CD4-positive, alpha-beta T cell treated with Interleukin-1 beta for 1 hour (primary cell): ENCODE measurements around the gene ENG.

Experiments
- DNase-seq, 2 donors: peaks; one replicate each; pipeline ENCODE4 v3.0.0-alpha.2; 2020 to 2022

Gene ENG

DNA sequence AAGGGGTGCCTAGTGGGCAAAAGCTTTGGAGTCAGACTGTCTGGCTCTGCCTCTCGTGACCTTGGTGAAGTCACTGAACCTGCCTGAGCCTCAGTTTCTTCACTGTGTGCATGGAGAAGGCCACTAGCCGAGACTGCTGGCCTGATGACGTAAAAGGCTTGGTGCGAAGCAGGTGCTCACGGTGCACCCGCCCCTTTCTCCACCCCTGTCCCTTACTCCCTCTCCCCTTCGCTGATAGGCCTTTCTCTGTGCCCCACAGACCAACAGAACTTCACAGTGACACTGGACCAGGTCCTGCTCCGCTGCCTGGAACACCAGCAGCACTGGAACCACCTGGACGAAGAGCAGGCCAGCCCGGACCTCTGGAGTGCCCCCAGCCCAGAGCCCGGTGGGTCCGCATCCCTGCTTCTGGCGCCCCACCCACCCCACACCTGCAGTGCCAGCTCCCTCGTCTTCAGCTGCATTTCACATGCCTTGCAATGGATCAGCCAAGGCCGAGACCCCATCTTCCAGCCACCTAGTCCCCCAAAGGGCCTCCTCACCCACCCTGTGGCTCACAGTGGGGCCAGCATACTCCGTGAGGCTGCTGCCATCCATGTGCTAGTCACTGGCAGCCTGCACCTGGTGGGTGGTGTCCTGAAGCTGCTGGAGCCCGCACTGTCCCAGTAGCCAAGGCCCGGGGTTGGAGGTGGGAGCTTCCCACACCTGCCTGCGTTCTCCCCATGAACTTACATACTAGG, 41.4 kb downstream of the ENG start:
- no peak for DNase-seq

DNA sequence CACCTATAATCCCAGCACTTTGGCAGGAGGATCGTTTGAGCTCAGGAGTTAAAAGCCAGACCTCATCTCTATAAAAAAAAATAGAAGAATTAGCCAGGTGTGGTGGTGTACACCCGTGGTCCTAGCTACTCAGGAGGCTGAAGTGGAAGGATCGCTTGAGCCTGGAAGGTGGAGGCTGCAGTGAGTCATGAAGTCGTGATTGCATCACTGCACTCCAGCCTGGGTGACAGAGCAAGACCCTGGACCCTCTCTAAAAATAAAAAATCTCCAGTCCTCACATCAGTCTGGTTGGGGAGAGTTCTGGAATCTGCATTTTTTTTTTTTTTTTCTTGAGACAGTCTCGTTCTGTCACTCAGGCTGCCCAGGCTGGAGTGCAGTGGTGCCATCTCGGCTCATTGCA, 42.4 kb downstream of the ENG start:
- no peak for DNase-seq

DNA sequence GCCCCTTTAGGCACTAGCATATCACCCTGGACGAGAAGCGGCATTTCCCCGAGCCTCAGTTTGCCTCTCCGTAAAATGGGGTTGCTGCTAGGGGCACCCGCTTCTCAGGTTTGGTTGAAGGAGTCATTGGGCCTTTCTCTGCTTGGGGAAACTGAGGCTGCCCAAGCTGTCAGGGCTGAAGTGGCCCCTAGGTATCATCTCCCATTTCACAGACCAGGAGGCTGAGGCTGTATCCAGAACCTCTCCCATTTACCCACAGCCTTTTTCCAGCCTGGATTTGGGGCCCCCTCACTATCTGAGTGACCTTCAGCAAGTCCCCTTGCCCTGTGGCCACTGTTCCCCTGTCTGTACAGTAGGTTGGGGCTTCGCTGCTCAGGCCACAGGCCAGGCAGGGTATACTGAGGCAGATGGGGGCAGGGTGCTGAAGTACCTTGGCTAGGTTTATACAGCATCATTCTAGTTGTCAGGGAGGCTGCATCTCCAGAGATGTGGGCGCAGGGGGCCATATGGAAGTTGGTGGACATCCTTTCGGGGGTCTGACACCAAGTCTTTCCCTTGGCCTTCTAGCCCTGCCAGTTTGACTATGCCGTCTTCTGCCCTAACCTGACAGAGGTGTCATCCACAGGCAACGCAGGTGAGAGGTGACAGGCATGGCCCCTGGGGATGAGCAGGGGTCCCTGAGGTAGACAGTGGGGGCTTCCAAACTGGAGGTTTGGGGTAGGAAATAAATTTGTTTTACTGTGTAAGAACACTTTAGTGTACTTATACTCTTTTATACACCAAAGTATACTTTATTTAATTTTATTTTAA, 43.9 kb downstream of the ENG start:
- DNase-seq, result no peak

DNA sequence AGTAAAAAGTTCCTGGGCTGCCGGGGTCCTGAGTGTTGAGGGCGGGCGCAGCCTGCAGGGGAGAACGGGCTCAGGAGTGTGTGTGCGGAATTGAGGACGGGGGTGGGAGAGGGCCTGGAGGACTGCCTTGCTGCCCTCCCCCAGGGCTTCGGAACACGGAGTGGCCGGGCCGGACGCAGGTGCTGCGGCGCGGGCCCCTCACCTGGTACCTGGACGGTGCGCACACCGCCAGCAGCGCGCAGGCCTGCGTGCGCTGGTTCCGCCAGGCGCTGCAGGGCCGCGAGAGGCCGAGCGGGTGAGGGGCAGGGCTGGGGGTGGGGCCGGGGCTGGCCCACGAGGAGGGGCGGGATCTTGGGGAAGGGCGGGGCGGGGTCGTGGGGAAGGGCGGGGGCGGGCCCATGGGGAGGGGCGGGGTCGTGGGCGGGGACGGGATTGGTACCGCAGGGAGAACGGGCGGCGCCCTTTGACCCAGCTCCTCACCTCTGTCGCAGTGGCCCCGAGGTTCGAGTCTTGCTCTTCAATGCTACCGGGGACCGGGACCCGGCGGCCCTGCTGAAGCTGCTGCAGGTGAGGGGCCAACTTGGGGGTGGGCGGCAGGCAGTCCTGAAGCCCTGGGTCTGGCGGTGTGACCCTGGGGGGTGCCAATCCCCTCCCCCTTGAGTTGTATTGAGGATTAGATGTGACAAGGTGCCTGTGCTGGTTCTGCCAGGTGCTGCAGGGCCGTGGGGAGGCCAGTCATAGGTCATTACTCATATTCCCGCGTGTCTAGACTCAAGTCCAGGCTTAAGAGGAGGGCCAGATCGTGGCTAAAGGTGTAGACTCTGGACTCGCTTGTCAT, 44.7 kb downstream of the ENG start:
- no peak for DNase-seq

- DNase-seq, result no peak
Observed at GRCh38 chr9:127809002-127809539, 45.4 kb downstream of the ENG start.

DNA sequence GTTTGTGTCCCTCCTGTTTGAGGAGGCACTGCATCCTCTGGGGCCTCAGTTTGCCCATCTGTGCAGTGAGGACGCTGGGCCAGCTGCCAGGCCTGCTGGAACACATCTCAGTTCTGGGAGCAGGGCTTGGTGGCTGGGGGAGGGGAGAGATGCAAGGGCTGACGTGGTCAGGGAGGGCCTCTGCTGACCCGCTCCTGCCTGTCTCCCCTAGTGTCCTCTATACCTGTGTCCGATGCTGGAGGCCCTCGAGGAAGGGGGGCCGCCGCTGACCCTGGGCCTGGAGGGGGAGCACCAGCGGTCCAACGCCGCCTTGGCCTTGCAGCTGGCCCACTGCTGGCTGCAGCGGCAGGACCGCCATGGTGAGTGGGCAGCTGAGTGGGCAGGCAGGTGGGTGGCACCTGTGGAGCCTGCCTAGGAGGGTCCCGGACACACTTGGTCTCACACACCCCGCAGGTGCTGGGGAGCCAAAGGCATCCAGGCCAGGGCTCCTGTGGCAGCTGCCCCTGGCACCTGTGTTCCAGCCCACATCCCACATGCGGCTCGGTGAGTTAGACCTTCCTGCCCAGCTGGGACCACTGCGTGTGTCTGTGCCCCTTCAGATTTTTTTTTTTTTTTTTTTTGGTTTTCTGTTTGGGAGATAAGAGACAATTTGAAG, 46.0 kb downstream of the ENG start:
- no peak for DNase-seq

GRCh38 chr9:127806871-127807270, 47.6 kb downstream of the ENG start:
- DNase-seq, result no peak

- DNase-seq, result peak; percentile 16 to 40
Observed at GRCh38 chr9:127805620-127806019, 48.8 kb downstream of the ENG start.

- DNase-seq, result peak in 1 of 2 donors; percentile 17
Observed at GRCh38 chr9:127803507-127804352, 50.7 kb downstream of the ENG start.

DNA sequence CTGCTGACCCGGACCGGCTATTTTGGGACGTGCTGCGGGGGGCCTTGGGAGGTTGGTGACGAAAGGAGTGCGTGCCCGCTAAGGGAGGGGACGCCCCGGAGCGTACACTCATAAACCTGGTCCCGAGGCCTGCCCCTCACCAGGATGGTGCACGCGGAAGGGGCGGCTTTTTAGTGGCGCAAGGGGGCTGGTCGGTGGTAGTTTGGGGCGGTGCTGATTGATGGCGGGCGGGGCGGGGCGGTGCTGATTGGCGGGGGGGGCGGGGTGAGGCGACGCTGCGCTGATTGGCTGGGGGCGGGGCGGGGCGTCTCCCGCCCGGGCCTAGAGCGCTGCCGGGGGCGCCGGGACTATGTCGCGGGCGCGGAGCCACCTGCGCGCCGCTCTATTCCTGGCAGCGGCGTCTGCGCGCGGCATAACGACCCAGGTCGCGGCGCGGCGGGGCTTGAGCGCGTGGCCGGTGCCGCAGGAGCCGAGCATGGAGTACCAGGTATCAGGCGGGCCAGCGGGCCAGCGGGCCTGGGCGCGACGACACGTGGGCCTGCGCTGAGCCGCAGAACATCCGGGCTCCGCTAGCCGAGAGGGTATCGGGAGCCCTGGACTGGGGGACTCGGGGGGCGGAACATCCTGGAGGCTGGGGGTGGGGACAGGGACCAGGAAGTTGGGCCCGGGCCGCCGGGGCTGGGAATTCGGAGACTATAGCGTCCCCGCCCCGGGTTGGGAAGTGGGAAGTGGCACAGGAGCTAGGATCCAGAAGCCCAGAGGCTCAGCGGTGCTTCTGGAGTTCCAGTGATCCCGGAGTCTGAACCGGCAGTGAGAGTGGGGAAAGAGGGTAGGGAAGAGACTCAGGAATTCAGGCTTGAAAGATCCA, 51.6 kb downstream of the ENG start, which contains the start of gene FPGS:
Gene FPGS (plus strand): TSS at position 307 of the 868 bp plus-strand sequence. CDS start 43 bp downstream, at position 350.
- peak; percentile 83 to 85 for DNase-seq

DNA sequence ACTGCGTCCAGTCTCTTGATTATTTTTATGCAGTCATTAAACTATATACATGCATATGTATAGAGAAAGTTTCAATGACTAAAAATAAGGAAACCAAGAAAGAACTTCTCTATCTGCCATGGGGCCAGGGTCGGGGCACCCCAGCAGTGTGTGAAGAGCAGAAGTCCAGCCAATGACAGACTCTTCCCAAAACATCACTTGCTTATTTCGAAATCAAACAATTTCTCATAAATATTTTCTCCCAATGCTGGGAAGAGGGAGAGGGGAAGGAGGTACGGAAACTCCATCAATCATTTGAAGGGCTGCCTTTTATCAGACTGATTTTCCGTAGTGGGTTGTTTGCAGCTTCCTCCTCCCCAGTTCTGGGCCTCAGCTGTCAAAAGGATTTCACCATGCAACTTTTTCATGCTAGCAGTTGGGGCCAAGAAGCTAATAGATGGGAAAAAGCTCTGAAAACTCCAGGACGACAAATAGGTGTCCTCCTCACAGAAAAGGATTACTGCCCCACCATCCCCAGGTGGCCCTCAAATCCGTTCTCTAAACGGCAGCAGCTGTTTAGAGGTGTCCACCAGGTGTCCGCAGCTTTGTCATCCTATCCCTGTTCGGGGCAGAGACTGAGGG, 52.4 kb downstream of the ENG start:
- DNase-seq, result peak in 1 of 2 donors; percentile 39

GRCh38 chr9:127796852-127797370, 57.5 kb downstream of the ENG start:
- no peak for DNase-seq

DNA sequence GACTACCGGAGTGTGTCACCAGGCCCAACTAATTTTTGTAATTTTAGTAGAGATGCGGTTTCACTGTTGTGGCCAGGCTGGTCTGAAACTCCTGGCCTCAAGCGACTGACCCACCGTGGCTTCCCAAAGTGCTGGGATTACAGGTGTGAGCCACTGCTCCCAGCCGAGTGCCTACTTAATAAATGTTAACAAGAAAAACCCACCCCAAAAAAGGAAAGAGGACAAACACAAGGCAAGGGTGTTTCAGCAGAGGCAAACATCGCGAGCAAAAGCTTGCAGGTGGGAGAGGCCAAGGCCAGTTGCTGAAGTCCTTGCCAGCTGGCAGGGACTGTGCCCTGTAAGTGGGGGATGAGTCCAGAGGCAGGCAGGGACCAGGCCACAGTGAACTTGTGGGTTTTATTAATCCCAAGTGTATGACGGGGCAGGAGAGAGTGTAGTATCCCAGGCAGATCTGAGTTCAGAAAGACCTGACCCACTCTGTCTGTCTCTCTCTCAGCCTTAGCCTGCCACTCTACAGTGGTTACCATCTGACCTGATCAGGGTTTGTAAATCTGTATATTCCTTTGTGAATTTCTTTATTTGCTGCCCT, 58.1 kb downstream of the ENG start:
- no peak for DNase-seq

DNA sequence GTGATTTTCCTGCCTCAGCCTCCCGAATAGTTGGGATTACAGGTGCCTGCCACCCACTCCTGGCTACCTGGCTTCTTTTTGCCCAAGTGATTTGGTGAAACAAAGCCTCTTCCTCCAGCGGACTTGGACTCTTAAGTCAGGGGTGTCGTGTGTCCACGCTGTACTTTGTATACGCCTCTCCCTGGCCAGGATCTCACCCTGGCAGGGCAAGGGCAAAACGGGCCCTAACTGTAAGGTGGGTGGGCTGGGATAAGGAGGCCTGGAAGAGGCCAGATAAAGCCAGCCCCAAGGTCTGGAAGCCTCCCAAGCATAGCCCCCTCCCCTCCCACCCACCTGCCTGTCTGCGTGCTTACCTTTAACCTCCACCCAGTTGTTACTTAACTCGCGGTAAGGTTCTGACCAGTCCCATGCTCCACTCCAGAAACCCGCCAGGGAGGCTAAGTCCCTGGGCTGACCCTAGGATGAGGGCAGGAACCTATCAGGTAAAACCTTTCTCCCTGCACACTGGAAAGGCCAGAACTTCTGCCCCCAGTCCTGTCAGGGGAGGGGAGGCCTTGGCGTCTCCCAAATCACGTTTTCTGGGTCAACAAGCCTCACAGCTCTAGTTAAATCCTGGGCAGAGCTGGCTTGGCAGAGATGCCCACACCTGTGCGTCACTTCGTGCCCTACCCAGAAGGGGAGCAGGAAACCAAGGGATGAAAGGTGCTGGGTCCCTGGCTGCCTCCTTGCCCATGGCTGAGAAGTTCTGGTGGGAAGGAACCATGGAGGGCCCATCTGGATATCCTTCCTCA, 60.3 kb downstream of the ENG start:
- no peak for DNase-seq

DNA sequence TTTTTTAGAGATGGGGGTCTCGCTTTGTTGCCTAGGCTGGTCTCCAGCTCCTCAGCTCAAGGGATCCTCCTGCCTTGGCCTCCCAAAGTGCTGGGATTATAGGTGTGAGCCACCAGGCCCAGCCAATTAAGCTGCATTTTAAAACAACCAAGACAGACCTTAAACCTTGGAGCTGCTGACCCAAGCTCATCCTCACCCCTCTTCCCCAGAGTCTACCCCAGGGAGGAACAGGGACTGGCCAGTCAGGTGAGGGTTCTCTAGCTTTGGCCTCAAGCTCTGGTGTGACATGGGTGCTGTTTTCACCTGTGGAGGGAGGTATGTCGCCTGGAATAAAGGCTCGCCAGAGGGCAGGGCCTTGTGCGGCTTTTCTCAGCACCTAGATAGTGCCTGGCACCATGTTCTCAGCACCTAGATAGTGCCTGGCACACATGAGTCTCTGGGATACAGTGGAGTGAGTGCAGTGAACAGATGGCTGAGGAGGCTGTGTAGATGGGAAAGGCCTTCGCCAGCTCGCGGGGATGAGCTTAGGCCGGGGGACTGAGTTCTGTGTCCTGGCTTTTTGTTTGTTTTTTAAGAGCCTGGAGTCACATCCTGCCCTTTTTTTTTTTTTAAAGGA, 61.3 kb downstream of the ENG start:
- no peak for DNase-seq

GRCh38 chr9:127792417-127793031, 61.9 kb downstream of the ENG start:
- no peak for DNase-seq

DNA sequence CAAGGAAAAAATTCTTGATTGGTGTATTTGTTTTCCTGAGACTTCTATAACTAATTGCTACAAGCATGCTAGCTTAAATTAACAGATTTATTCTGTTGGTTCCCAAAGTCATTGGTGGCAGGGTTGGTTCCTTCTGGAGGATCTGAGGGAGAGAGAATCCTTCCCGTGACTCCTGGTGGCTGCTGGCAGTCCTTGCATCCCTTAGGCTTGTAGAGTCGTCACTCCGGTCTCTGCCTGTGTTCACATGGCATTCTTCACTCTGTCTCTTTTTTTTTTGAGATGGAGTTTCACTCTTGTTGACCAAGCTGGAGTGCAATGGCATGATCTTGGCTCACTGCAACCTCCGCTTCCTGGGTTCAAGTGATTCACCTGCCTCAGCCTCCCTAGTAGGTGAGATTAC, 63.4 kb downstream of the ENG start:
- no peak for DNase-seq
